HepG2 (cell line): ENCODE results near the gene INHA. TPM values are rescaled to one million over a fixed set of nuclear protein-coding genes. Genes with fewer than 3 reads are reported as not detected.

Experiments
- BCL6 ChIP-seq: IDR thresholded peaks from 2 replicates; pipeline ENCODE4 v1.6.1; 2016; ENCODE audit warnings: missing genetic modification reagents, missing compliant biosample characterization
- CBX2 ChIP-seq, 2 experiments: fragments of 200-600 bp in 1 of 2; sonication (generic); formaldehyde crosslinking in 1 of 2; IDR thresholded peaks; 2 replicates each; pipeline versions ENCODE4 v1.7.0 to v1.8.1; 2018 to 2022; ENCODE audit warnings: low read depth in 2 of 2, low read length in 1 of 2, mild to moderate bottlenecking in 1 of 2, missing genetic modification reagents in 1 of 2
- FOXP1 ChIP-seq, 2 experiments: fragments of 450-650 bp in 1 of 2; IDR thresholded peaks; 2 replicates each; pipeline ENCODE4 v1.6.1; 2017 to 2018; ENCODE audit warnings: antibody characterized with exemption in 1 of 2
- NKX3-1 ChIP-seq: sonication (generic); formaldehyde crosslinking; IDR thresholded peaks from 2 replicates; pipeline ENCODE4 v1.5.0; 2020; ENCODE audit warnings: missing genetic modification reagents
- NR1H2 ChIP-seq: sonication (generic); formaldehyde crosslinking; IDR thresholded peaks from 2 replicates; pipeline ENCODE4 v1.8.1; 2022; ENCODE audit warnings: low read depth, missing genetic modification reagents, borderline replicate concordance
- RNF2 ChIP-seq: fragments of 450-650 bp; conservative IDR thresholded peaks from 2 replicates; pipeline ENCODE4 v1.6.1; 2016; ENCODE audit warnings: low read depth
- ZFX ChIP-seq: sonication (generic); formaldehyde crosslinking; IDR thresholded peaks from 2 replicates; pipeline ENCODE4 v1.4.0; 2020; ENCODE audit warnings: mild to moderate bottlenecking, low read depth, missing genetic modification reagents, moderate library complexity
- ZNF3 ChIP-seq: IDR thresholded peaks from 2 replicates; pipeline ENCODE4 v1.7.0; 2017; ENCODE audit warnings: inconsistent platforms
- ZNF383 ChIP-seq: sonication (generic); formaldehyde crosslinking; IDR thresholded peaks from 2 replicates; pipeline ENCODE4 v1.4.0; 2020; ENCODE audit warnings: missing genetic modification reagents, mild to moderate bottlenecking, borderline replicate concordance
- ZNF780A ChIP-seq: sonication (generic); formaldehyde crosslinking; IDR thresholded peaks from 2 replicates; pipeline ENCODE4 v1.8.0; 2022; ENCODE audit warnings: mild to moderate bottlenecking, missing genetic modification reagents, moderate library complexity
- polyA plus RNA-seq, 8 experiments: library from polyadenylated mRNA; depleted of rRNA in 3 of 8; stranded (reverse) in 7 of 8; unstranded in 1 of 8; fragments of >200 nt; fragmentation: Illumina TruSeq in 4 of 8; extraction: Trizol in 4 of 8; gene quantifications; 2 replicates each; pipeline versions ENCODE4 v1.2.1 to v1.2.3, GENCODE V29; 2011 to 2016; ENCODE audit warnings: low read depth in 4 of 8, missing spikeins in 1 of 8, mixed read lengths in 1 of 8; ENCODE audit not compliant: insufficient read depth in 1 of 8
- total RNA-seq, 5 experiments: library from RNA; depleted of rRNA; stranded (reverse); fragments of >200 nt; fragmentation: Illumina TruSeq; extraction: Trizol; gene quantifications; 2 replicates each; pipeline ENCODE4 v1.2.3, GENCODE V29; 2016; ENCODE audit warnings: low read depth in 1 of 5
- TF ChIP-seq, protein P1 (sequence below): sonication (generic); formaldehyde crosslinking; IDR thresholded peaks from one replicate; pipeline ENCODE4 v1.5.1; 2020; ENCODE audit warnings: mild to moderate bottlenecking, missing genetic modification reagents; ENCODE audit errors: not compliant biosample characterization
- TF ChIP-seq, protein P2 (sequence below): sonication (generic); formaldehyde crosslinking; IDR thresholded peaks from 2 replicates; pipeline ENCODE4 v1.8.1; 2022; ENCODE audit warnings: low read depth, mild to moderate bottlenecking, missing genetic modification reagents
- TF ChIP-seq, protein P3 (sequence below): sonication (generic); formaldehyde crosslinking; IDR thresholded peaks from 2 replicates; pipeline ENCODE4 v1.5.0; 2020; ENCODE audit warnings: missing genetic modification reagents, mild to moderate bottlenecking, borderline replicate concordance
- TF ChIP-seq, protein P4 (sequence below): IDR thresholded peaks from 2 replicates; pipeline ENCODE4 v1.6.1; 2012; ENCODE audit warnings: inconsistent platforms

The INHA gene
- total and polyA plus RNA-seq, 2 of the 13 experiments (the other 11 are each of a cell fraction or from before 2014, with no cell fraction given): 4.1 to 15.2 TPM

DNA sequence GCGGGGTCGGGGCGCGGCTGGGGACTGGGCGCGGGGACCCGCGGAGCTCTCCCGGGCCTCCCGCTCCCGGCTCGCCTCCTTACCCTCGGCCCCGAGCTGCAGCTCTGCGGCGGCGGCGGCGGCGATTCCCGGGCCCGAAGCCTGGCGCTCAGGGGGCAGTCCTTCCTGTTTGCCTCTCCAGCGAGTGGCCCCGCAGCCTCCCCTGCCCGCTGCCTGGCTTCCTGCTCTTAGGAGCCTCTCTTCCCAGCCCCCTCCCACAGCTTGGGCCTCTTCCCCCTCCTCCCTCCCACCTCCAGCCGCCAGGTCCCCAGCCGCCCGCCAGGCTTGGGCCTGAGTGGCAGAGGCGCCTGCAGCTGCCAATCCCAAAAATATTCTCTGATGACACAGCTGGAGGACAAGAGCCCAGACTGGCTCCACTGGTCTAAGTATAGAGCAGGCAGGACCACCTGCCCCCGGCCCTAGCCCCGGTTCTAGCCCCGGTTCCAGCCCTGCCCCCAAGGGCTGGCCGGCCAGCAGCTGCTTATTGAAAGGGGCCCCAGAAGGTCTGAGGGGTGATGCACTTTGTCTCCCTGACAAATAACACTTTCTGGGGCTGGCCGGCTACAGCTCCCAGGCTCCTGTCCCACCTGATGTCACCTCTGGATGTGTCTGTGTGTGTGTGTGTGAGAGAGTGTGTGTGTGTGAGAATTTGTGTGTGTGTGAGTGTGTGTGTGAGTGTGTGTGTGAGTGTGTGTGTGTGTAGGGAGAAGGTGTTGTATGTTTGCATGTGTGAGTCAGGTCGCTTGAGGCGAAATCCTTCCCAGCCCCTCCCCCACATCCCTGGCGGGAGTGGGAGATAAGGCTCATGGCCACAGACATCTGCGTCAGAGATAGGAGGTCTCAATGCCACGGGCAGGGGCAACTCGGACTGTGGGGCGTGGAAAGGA is 536 bp upstream of the INHA start, which contains the start of gene OBSL1 (continued):
- TF ChIP-seq, protein P1, sequence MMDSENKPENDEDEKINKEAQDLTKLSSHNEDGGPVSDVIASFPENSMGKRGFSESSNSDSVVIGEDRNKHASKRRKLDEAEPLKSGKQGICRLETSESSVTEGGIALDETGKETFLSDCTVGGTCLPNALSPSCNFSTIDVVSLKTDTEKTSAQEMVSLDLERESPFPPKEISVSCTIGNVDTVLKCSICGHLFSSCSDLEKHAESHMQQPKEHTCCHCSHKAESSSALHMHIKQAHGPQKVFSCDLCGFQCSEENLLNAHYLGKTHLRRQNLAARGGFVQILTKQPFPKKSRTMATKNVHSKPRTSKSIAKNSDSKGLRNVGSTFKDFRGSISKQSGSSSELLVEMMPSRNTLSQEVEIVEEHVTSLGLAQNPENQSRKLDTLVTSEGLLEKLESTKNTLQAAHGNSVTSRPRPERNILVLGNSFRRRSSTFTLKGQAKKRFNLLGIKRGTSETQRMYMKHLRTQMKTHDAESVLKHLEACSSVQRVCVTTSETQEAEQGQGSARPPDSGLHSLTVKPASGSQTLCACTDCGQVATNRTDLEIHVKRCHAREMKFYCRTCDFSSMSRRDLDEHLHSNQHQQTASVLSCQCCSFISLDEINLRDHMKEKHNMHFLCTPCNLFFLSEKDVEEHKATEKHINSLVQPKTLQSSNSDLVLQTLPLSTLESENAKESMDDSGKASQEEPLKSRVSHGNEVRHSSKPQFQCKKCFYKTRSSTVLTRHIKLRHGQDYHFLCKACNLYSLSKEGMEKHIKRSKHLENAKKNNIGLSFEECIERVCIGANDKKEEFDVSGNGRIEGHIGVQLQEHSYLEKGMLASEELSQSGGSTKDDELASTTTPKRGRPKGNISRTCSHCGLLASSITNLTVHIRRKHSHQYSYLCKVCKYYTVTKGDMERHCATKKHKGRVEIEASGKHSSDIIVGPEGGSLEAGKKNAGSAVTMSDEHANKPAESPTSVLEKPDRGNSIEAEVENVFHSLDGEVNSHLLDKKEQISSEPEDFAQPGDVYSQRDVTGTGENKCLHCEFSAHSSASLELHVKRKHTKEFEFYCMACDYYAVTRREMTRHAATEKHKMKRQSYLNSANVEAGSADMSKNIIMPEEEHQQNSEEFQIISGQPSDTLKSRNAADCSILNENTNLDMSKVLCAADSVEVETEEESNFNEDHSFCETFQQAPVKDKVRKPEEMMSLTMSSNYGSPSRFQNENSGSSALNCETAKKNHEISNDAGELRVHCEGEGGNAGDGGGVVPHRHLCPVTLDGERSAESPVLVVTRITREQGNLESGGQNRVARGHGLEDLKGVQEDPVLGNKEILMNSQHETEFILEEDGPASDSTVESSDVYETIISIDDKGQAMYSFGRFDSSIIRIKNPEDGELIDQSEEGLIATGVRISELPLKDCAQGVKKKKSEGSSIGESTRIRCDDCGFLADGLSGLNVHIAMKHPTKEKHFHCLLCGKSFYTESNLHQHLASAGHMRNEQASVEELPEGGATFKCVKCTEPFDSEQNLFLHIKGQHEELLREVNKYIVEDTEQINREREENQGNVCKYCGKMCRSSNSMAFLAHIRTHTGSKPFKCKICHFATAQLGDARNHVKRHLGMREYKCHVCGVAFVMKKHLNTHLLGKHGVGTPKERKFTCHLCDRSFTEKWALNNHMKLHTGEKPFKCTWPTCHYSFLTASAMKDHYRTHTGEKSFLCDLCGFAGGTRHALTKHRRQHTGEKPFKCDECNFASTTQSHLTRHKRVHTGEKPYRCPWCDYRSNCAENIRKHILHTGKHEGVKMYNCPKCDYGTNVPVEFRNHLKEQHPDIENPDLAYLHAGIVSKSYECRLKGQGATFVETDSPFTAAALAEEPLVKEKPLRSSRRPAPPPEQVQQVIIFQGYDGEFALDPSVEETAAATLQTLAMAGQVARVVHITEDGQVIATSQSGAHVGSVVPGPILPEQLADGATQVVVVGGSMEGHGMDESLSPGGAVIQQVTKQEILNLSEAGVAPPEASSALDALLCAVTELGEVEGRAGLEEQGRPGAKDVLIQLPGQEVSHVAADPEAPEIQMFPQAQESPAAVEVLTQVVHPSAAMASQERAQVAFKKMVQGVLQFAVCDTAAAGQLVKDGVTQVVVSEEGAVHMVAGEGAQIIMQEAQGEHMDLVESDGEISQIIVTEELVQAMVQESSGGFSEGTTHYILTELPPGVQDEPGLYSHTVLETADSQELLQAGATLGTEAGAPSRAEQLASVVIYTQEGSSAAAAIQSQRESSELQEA (CRISPR knock-in tag): no peak
- TF ChIP-seq ZNF3 (CRISPR knock-in tag): no peak
- TF ChIP-seq FOXP1 (IDR thresholded peaks at IDR 0.05): peak; percentile 66; the same call in 1 of the 2 replicates
- peak; percentile 42 for TF ChIP-seq FOXP1 (CRISPR knock-in tag; IDR thresholded peaks at IDR 0.05)
- TF ChIP-seq ZNF780A (CRISPR knock-in tag): peak; percentile 88; the same call in 1 of the 2 replicates
- TF ChIP-seq, protein P2, sequence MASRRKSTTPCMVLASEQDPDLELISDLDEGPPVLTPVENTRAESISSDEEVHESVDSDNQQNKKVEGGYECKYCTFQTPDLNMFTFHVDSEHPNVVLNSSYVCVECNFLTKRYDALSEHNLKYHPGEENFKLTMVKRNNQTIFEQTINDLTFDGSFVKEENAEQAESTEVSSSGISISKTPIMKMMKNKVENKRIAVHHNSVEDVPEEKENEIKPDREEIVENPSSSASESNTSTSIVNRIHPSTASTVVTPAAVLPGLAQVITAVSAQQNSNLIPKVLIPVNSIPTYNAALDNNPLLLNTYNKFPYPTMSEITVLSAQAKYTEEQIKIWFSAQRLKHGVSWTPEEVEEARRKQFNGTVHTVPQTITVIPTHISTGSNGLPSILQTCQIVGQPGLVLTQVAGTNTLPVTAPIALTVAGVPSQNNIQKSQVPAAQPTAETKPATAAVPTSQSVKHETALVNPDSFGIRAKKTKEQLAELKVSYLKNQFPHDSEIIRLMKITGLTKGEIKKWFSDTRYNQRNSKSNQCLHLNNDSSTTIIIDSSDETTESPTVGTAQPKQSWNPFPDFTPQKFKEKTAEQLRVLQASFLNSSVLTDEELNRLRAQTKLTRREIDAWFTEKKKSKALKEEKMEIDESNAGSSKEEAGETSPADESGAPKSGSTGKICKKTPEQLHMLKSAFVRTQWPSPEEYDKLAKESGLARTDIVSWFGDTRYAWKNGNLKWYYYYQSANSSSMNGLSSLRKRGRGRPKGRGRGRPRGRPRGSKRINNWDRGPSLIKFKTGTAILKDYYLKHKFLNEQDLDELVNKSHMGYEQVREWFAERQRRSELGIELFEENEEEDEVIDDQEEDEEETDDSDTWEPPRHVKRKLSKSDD (CRISPR knock-in tag): no peak
- TF ChIP-seq ZFX (CRISPR knock-in tag): peak; percentile 69
- TF ChIP-seq CBX2 (IDR thresholded peaks at IDR 0.05; ENCODE audit: low read depth, low read length): no peak
- TF ChIP-seq CBX2 (CRISPR knock-in tag; IDR thresholded peaks at IDR 0.05; ENCODE audit: low read depth): no peak
- peak; percentile 75 for TF ChIP-seq BCL6 (CRISPR knock-in tag)
- TF ChIP-seq NKX3-1 (CRISPR knock-in tag): peak; percentile 77; the same call in 1 of the 2 replicates
- TF ChIP-seq RNF2: no peak
- TF ChIP-seq, protein P3, sequence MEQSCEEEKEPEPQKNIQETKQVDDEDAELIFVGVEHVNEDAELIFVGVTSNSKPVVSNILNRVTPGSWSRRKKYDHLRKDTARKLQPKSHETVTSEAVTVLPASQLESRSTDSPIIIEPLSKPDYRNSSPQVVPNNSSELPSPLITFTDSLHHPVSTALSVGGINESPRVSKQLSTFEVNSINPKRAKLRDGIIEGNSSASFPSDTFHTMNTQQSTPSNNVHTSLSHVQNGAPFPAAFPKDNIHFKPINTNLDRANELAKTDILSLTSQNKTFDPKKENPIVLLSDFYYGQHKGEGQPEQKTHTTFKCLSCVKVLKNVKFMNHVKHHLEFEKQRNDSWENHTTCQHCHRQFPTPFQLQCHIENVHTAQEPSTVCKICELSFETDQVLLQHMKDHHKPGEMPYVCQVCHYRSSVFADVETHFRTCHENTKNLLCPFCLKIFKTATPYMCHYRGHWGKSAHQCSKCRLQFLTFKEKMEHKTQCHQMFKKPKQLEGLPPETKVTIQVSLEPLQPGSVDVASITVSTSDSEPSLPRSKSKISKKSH (CRISPR knock-in tag): 0 out of 2 replicates have a peak, but pooled peaks have one; percentile 78
- TF ChIP-seq, protein P4, sequence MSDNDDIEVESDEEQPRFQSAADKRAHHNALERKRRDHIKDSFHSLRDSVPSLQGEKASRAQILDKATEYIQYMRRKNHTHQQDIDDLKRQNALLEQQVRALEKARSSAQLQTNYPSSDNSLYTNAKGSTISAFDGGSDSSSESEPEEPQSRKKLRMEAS: peak; percentile 82
- TF ChIP-seq NR1H2 (CRISPR knock-in tag): 0 out of 2 replicates have a peak, but pooled peaks have one; percentile 34
- peak; percentile 53; the same call in 1 of the 2 replicates for TF ChIP-seq ZNF383 (CRISPR knock-in tag)
